Right atrium auricular region (tissue), 2 donors: ENCODE data around the gene SCRG1. TPM values are rescaled to one million over a fixed set of nuclear protein-coding genes. Genes with fewer than 3 reads are reported as not detected.
A peak's percentile ranks its signal among the peaks of the same experiment; 100 is the strongest.

ENCODE experiments used
- DNase-seq: peaks from one replicate; pipeline ENCODE4 v3.0.0-alpha.2; 2019; ENCODE audit warnings: low spot score
- H3K27ac ChIP-seq, 2 donors: fragments of 200-600 bp; sonication (generic); 1 replicate in 1 of 2; 2 replicates in 1 of 2; pipeline ENCODE4 v1.5.1; 2016 to 2019
- H3K27me3 ChIP-seq, 2 donors: fragments of 200-600 bp; sonication (generic); one replicate each; pipeline versions ENCODE4 v1.5.1 to v1.6.0; 2017 to 2019
- H3K36me3 ChIP-seq: fragments of 200-600 bp; sonication (generic); one replicate; pipeline ENCODE4 v1.5.1; 2016
- H3K4me1 ChIP-seq, 2 donors: fragments of 200-600 bp; sonication (generic); one replicate each; pipeline versions ENCODE4 v1.5.1 to v1.6.0; 2017 to 2019
- H3K4me3 ChIP-seq, 2 donors: fragments of 200-600 bp; sonication (generic); 1 replicate in 1 of 2; 2 replicates in 1 of 2; pipeline ENCODE4 v1.5.1; 2017 to 2019; ENCODE audit warnings: mild to moderate bottlenecking in 1 of 2, moderate library complexity in 1 of 2
- H3K9me3 ChIP-seq, 2 donors: fragments of 200-600 bp; sonication (generic); one replicate each; pipeline ENCODE4 v1.5.1; 2019
- CTCF ChIP-seq, 2 donors: fragments of 200-600 bp; sonication (generic); IDR thresholded peaks; one replicate each; pipeline ENCODE4 v1.5.1; 2019; ENCODE audit warnings: antibody characterized with exemption in 2 of 2
- total RNA-seq, 2 donors: library from RNA; depleted of rRNA; stranded (reverse); fragments of >200 nt; gene quantifications; one replicate each; pipeline ENCODE4 v1.1.0, GENCODE V29; 2016

SCRG1 gene
- total RNA-seq, result under 1 TPM; 0.31 to 0.44 TPM

DNA sequence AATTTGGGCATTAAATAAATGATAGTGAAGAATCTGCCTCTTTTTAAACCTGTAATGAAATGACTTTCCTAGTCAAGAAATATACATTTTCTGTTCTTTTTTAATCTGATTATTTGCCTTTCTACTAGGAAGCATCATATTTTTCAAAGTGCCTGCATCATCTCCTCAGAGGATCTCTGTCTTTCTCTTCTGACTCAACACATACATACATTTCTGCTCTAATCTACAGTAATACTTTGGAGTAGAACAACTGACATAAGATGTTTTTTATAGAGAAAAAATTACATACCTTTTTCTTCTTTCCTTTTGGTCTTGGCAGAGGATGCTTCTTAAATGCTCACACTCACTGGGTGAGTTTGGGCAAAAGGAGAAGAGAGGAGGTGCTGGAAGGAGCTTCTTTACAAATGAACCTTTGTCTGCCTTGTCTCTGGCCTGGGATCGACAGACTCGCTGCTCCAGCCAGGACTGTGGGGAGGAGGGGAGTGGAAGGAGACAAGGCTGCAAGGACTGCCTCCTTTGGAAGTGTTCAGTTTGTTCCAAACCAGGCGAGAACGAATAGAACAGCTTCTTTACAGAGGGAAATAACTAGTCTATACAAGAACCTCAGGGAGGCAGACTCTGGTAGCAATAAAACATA, at the start of gene SCRG1:
SCRG1 (minus strand) TSS at position 338 of the 637 bp plus-strand sequence. CDS start 7,702 bp downstream, outside the sequence.
- Histone ChIP-seq H3K27ac (peak within 1 kb of the TSS in 1 of 2 donors; percentile 15), H3K36me3 (no peaks in the 10 kb centered on the region), H3K27me3 (no peaks in the 10 kb centered on the region), H3K4me1 (no peaks in the 10 kb centered on the region), H3K9me3 (no peaks in the 10 kb centered on the region), H3K4me3 (no peak within 1 kb of the TSS)
- no peak for DNase-seq
- no peak for TF ChIP-seq CTCF (IDR thresholded peaks at IDR 0.05)

DNA sequence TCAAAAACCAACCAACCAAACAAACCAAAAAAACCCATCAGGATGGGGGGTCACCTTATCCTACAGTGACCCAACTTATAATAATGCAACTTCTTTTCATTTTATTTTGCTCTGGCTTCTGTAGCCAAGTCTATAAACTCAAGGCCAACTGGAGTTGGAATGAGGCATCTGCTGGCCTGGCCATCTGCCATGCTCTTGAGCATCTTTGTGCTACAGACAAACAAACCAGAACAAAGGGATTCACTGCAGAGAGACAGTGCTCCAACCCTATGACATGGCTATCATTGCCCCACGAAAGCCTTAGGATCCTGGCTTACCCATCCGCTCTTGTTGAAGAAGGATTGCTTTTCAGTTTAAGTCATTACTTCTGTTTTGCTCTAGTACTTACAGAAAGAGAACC, 49.2 kb upstream of the SCRG1 start:
- TF ChIP-seq CTCF (IDR thresholded peaks at IDR 0.05), result no peak
- Histone ChIP-seq H3K36me3 (no peaks in the 10 kb centered on the region), H3K4me1 (peaks cover 0 to 21% of the 10 kb centered on the region in 2 donors), H3K4me3 (no peak overlapping the region), H3K27me3 (no peaks in the 10 kb centered on the region), H3K27ac (peak overlapping the region; percentile 13 to 69), H3K9me3 (no peaks in the 10 kb centered on the region)
- no peak for DNase-seq

GRCh38 chr4:173446416-173446815, 47.5 kb upstream of the SCRG1 start:
- TF ChIP-seq CTCF (IDR thresholded peaks at IDR 0.05), result no peak

GRCh38 chr4:173443121-173443520, 44.2 kb upstream of the SCRG1 start:
- TF ChIP-seq CTCF (IDR thresholded peaks at IDR 0.05), result no peak
- DNase-seq, result no peak
- Histone ChIP-seq H3K4me3 (no peak overlapping the region), H3K27me3 (no peaks in the 10 kb centered on the region), H3K27ac (no peak overlapping the region), H3K36me3 (no peaks in the 10 kb centered on the region), H3K9me3 (peaks cover 0 to 7% of the 10 kb centered on the region in 2 donors), H3K4me1 (peaks cover 0 to 6% of the 10 kb centered on the region in 2 donors)

More at GRCh38 chr4:173446416-173446815, 47.5 kb upstream of the SCRG1 start:
- Histone ChIP-seq H3K4me1 (peaks cover 0 to 21% of the 10 kb centered on the region in 2 donors), H3K4me3 (no peak overlapping the region), H3K9me3 (no peaks in the 10 kb centered on the region), H3K36me3 (no peaks in the 10 kb centered on the region), H3K27me3 (no peaks in the 10 kb centered on the region), H3K27ac (no peak overlapping the region)
- DNase-seq, result no peak

- Histone ChIP-seq H3K4me1 (no peaks in the 10 kb centered on the region), H3K36me3 (no peaks in the 10 kb centered on the region), H3K27ac (no peak overlapping the region), H3K9me3 (peaks cover 0 to 7% of the 10 kb centered on the region in 2 donors), H3K4me3 (no peak overlapping the region), H3K27me3 (no peaks in the 10 kb centered on the region)
- DNase-seq, result no peak
- no peak for TF ChIP-seq CTCF (IDR thresholded peaks at IDR 0.05)
Measured at GRCh38 chr4:173442223-173442932, 43.5 kb upstream of the SCRG1 start.
